Activated T-cell treated with anti-CD3 and anti-CD28 coated beads for 1 hour (primary cell): Measurements from ENCODE around the gene METTL25B.

Experiments used
- DNase-seq: peaks from one replicate; pipeline ENCODE4 v3.0.0-alpha.2; 2020; ENCODE audit warnings: low read depth

Gene METTL25B

DNA sequence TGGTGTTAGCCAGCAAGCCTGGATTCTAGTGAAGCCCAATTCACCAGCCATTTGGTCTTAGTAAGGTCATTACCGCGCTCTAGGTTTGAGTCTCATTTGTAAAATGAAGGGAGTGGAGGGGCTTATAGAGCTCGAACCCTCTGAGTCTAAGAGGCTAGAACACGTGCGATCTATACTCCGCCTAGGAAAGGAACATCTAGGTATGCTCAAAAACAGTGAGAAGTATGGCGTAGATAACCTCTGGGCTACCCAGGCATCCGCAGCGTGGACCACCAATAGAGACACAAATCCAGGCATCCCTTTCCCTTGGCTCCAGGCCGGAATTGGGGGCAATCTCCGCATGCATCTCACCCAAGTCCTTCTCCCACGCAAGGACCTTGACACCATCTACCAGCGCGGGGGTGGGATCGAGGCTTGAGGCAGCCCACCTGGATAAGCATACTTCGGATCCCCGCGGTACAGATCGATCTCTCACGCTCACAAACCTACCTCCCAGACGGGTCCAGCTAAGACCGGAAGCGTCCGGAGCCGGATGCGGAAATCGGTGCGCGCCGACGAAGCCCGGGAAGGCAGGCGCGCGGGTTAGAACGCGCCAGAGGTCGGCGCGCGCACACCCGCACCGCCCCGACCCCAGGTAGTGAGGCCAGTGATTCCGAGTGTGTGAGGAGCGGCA is at the start of gene METTL25B:
Gene METTL25B, plus strand, starts transcription at position 544 of the 673 bp plus-strand sequence. CDS start 636 bp downstream, outside the sequence.
- DNase-seq = peak; percentile 55

DNA sequence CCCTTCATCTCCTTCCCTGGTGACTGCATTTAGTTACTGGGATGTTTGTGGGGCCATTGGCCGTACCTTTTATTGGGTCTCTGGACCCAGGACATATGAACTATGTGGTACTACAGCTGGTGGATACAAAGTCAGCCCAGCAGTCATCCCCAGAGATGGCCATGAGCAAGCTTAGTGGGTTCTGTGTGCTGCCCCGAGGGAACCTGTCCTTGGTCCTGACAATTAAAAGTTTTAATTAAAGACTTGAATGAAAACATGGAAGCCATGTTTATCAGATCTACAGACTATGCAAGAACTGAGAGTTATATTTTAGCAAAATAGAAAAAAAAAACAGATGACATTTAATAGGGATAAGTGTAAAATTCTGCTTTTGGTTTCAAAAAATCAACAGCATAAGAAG is 48.2 kb upstream of the METTL25B start:
- DNase-seq = no peak

DNA sequence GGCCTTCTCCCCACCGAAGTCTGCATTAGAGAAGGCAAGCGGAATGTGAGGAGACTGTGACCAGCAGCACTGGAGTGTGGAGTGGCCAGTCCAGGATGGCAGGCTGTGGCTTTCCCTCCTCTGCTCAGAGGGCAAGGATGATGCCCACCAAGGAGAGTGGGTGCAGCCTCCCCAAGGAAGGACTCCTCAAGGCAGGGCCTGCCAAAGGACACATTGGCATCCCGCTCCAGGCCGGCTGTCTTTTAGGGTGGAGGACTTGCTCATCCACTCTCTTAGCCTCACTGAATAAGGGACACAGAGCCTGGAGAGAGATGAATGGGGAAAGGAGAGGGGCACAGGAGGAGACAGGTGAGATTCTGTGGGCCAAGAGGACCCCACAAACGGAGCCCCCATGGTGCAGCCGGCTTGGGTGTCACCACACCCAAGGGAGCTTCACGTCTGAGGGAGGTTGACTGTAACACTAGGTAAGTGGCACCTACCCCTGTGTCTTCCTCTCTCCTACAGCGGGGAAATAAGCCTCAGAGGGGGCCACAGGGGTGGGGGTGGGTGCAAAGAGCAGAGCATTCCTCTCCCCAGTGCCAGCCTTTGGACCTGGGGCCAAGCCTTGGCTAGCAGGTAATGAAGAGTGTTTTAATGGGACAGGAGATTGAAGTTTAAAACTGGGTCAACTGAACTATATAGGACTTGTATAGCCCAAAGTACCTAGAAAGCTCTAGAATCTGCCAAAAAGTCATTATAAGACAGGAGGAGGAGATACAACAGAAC is 46.9 kb upstream of the METTL25B start:
- DNase-seq = no peak

DNA sequence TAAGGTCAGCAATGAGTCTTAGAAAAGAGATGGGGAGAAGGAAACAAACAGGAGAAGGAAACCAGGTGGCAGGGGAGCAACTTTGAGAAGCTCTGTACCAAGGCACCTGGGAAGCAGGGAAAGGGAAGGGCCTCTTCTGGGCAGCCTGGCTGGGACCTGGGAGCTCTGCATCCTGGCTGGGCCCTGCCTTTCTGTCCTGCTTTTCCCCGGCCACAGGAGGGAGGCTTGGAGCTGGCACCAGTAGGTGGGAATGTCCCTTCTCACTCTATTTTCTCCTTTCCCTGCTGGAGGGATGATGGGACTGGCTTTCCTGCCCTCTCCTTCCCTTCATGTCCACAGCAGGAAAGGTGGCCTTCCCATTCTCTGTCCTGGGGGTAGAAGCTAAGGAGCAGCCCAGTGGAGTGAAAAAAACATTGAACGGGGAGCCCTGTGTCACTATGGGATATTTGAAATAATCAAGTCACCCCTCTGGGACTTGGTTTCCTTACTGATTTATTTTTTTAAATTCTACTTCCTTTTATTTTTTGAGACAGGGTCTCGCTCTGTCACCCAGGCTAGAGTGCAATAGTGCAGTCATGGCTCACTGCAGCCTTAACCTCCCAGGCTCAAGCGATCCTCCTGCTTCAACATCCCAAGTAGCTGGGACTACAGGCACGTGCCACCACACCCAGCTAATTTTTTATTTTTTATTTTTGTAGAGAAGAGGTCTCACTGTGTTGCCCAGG is 45.9 kb upstream of the METTL25B start:
- no peak for DNase-seq

DNA sequence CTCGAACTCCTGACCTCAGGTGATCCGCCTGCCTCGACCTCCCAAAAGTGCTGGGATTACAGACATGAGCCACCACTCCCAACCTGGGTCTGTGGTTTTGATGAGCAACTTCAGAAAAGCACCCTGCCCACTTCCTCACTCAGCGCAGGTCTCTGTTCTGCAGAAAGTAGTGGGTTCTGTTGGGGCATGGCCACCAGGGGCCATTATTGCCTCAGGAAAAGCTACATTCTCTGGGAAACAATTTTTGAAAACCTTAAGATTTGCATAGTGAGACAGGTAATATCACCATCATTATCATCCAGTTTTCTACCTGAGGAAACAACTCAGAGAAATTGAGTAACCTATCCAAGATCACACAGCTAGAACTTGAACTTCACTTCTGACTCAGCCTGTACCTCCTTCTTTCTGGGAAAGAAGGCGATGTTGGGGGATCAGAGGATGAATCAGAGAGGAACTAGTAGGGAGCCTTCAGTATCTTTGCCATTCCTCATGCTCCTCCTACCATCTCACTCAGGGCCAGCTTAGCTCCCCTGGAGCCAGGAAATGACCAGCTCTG is 44.0 kb upstream of the METTL25B start:
- DNase-seq = no peak

DNA sequence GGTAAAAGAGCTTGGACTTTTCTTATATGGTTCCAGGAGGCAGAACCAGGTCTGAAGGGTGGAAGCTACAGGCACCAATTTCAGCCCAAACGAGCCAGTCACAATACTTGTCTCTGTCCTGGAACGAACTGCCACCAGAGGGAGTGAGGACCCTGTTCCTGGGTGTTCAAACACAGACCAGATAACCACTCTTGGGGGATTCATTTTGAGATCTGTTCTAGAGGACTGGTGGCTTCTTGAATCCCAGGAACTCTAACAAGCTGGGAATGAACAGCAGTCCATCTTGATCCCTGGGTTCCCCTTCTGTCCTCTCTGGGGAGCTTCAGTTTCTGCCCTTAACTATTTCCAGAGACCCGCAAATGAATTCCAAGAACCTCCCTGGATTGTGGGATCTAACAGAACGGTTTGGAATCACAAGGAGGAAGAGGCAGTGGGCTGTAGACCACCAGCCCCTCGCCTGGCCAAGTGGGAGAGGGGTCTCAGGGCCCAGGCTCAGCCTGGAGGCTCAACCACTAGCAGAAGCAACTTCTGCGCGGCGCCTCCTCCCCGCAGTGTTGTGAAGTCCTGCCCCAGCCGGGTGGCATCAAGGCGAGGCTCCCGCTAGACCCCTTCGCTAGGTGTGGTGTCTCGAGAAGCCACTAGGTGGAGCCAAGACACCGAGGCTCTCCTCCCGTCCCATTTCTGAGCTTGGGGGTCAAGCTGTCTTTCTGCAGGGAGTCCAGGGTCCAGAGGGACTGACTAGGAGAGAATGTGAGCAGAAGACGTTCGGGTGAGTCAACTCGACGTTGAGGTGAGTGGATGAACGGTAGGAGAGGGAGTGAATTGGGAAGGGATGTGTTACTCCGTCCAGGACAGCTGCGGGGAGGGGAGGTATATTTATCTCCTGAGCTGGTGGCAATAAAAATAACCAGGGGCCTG is 39.0 kb upstream of the METTL25B start:
- DNase-seq = peak; percentile 64

DNA sequence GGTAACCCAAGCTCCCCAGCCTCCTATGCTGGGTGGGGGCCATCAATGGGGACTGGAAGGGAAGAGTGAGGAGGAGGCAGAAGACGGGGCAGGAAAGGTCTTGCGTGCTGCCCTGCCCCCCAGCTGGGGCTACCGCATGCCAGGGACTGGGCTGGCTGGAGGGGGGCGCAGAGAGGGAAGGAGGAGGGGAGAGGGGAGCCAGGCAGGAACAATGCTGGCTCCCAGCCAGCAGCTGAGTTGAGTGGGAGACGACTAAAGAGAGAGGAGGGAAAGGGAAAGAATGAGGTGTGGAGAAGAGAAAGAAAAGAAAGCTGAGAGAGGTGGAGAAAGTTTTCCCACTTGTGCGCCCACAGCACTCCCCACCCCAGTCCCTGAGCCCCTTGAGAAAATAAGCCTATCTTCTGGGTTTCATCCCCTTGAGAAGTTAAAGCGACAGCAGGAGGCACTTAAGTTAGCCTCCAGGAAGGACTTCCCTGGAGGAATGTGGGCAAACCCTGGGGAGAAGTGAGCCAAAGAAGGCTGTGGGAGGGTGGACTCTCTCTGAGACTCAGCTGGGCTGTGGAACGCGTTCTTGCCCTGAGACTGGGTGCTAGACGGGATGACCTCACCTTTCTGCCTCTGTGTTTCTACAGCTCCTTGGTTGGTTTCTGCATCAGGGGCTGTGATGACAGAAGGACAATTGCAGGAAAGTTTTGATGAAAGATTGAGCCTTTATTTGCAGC is 38.2 kb upstream of the METTL25B start:
- no peak for DNase-seq

DNA sequence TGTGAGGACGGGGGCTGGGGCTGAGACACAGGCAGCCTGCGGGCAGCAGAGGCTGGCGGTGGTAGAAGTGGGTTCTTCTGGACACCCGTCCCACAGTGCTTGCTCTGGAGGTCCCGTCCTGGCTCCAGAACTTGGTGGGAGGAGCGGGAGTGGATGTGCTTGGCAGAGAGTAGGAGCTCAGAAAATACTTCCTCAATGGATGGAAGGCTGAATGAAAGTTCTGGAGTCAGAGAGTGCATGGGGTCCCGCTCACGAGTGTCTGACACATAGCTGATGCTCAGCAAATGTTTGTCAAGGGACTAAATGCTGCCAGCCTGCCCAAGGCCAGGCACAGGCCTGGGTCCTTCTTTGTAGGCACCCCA is 37.6 kb upstream of the METTL25B start:
- DNase-seq = no peak

DNA sequence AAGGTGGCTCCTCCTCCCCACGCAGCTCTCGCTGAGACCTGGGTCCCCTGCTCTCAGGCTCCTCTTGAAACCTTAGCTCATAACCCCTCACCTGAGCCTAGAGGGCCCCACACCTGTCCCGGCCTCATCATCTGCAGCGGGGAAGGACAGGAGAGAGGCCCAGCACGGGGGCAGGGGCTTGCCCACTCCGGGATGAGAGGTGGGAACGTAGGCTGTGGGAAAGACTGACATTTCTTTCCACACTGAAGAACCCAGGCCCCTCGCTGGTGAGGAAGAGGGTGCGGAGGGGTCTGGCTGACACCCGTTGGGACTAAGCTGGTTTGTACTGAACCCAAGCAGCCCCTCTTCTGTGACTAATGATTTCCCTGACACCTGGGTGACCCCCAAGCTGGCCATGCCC is 37.1 kb upstream of the METTL25B start:
- DNase-seq = no peak

DNA sequence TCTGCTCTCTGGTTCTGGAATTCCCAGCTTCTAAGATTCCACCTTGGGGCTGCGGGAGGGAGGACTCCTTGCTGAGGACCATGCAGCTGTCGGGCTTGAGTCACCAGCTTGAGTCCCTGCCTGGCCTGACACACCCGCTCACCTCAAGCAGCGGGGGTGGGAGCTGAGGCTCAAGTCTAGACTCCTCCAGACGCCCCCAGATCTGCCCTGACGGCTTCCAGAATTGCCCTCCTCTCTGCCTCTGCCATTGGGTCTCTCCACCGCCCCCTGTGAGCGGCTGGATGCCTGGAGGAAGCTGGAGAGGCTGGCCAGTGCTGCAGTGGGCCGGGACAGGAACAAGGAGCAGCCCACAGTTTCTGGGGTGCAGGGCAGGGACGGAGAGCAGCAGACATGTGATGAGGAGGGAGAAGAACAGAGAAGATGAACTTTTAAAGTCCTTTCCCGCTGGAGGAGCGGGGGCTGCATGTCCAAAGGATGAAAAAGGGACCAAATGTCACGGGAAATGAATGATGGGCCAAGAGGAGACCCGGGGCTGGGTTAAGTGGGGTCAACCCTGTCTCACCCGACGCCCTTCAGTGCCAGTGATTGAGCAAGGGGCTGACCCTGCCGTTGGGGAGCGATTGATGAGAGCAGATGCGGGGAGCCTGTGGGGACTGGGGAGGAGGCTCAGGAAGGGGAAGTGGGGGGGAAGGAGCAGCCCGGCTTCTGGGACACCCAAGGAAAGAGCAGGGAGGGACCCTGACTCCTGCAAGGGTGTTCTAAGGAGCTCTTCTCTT is 36.4 kb upstream of the METTL25B start:
- no peak for DNase-seq

DNA sequence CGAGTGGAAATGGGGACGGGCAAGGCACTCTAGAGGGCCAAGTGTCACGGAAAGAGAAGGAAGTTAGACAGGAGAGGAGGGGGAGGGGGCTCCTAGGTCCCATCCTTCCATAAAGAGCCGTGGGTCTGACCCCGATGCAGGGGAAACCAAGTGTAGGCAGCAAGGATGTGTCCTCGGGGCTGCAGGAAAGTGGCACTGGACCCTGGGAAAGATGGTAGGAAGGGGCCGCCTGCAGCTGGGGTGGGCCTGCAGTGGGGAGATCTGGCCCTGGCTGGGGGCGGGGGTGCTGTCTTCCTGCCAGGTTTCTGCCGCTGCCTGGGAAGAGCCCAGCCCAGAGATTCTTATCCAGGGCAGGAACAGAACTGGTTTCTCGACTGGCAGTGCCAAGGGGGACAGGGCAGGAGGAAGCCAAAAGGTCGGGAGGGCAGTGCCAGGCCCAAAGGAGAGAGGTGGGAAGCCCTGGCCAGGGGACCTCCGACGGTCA is 35.8 kb upstream of the METTL25B start:
- no peak for DNase-seq

DNA sequence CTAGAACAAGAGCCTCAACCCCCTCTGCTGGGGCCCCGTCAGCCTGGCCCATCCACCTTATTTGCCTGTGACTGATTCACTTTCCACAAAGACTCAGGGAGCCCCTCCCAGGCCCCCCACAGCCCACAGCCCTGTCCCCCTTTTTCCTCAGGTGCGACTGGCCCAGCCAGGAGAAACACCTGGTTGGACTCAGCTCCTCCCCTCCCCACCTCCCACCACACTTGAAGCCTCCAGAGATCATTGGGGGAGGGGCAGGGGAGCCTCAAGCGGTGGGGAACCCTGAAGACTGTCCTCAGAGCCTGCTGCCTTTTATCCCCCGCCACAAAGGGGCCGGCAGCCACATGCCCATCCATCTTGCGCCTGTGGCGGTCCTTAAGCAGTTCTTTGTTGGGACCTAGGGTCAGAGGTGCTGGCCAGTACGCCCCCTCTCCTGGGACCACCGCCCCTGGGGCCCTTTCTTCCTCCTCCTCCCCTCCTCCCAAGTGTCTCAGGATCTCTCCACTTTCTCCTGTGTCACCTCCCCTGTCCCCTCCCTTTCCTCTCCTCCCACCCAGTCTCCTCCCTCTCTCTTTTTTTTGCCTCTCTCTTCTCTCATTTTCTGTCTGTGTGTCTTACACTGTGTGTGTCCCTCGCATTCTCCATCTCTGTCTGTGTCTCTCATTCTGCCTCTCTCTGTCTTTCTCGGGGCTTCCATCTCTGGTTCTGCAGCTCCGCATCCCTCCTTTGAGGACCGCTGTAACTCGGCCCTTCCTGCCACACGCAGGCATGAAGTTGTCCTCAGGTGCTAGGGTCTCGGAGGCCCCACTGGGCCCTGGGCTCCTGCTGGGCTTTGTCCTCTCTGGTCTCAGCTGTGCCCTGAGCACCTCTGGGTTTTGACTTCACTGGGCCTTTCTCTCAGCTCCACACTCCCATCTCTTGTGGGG is 35.1 kb upstream of the METTL25B start:
- no peak for DNase-seq

DNA sequence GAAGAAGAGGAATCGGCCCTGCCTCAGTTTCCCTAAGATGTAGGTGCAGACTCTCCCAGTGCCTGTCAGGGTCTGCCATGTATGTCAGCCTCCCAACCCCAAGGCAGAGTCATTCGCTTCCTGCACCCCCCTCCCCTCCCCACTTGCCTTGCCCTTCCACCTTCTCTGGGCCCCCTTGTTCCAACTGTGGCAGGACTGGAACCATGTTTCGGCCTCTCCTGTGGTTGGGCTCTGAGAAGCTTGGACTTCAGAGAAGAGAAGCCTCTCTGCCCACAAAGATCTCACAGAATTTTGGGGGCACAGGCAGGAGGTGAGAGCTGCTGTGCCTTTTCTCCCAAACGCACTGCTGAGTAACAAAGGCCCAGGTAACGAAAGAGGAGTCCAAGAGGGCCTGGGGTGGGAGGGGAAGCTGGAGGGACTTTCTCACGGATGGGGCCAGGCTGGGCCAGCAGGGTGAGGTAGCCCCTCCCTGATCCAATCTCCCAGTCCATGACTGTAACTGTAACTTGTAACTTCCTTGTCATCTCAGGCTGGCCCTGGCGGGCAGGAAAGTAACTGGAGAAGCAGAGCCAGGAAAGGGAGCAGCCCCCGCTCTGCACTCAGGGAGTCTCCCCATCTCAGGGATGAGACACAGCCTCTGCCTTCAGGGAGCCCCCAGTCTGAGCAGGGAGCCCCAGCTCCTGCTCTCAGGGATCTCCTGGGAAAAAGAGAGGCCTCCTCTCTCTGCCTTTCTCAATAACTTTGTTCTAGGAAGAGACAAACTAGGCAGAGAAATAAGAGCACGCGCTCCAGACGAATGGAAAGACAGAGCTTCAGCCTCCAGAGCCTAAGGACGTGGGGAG is 34.2 kb upstream of the METTL25B start:
- no peak for DNase-seq

DNA sequence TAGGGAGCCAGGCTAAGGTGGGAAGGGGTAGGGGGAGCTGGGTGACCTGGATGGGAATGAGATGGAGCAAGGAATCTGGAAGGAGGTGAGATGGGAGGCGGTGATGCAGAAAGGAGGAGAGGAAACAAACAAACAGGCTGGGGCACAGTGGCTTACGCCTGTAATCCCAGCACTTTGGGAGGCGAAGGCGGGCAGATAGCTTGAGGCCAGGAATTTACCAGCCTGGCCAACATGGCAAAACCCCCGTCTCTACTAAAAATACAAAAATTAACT is 33.6 kb upstream of the METTL25B start:
- DNase-seq = no peak

DNA sequence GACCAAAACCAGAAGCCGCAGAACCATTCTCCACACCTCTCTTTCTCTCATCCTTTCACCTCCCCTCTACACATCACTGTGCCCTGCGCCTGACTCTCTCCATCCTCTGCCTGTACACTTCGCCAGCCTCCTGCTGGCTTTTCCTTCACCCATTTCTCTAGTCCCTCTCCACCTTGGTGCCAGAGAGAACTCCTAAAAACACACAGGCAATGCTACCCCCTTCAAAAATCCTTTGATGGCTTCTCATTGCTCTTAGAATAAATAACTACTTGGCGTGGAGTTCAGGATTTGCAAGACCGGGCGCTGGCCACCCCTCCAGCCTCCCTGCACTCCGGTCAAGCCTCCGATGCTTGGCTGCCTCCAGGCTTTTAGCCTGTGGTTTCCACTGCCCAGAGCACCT is 31.5 kb upstream of the METTL25B start:
- no peak for DNase-seq

DNA sequence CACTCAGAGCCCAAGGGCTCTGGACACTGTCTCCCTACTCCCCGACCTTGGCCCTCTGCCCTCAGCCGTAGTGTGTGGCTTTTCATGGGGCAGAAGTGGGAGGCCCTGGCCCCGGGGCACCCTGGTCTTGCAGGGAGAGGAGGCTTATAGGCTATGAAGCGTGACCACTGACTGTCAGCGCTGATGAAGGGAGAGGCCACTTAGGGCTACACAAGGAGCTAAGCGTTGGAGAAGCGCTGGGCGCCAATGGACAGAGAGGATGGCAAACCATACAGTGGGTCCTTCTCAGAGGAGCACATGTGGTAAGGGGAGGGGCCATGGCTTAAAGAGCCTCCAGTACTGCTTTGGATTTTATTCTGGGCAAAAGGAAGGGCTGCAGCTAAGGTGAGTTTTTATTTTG is 30.8 kb upstream of the METTL25B start:
- no peak for DNase-seq

DNA sequence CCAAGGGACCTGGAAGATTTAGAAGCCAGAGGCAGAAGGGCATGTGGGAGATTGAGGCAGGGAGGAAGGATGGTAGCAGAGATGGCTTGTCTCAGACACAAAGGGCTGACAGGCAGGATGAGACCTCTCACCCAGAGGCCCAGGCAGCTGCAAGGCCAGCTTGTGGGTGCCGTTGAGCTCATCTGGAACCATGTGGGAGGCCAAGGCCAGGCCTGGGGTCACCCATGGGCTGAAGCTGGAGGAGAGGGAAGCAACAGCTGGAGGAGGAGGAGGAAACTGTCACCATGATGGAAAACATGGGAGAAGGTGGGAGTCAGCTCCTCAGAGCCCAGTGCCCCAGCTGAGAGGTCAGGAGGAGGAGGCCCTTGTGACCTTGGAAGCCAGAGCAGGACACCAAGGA is 29.3 kb upstream of the METTL25B start:
- DNase-seq = no peak
